ENCODE measurements around the gene RPH3AL. TPM values are rescaled to one million over a fixed set of nuclear protein-coding genes. Genes with fewer than 3 reads are reported as not detected.

The RPH3AL gene
- total and polyA plus RNA-seq, 10 donors, result 4.8 to 182 (median 49.1) TPM

DNA sequence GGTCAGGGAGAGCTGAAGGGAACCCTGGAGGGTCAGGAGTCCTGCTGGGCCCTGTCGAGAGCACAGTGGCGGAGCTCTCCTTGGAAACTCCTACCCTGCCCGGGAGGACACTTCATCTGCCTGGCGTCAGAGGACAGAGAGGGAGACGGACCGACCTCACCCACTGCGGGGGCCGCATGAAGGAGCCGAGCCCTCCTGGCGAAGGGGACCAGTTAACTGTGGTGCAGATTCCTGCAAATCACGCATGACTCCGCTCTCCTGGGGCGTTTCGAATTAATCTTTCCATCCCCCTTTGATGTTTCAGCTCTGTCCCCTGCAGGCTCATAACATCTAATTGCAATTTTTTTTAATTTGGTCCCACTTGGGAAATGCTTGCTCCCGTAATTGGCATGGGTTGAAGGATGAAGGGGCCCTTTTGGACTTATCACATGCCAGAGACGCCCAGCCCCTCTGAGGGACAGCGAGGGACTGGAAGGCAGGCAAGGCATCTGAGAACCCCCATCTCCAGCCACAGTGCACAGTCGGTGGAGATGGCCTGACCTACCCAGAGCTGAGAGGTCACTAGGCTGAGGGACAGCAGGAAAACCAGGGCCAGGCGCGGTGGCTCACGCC is 26.5 kb downstream of the RPH3AL start:
- Histone ChIP-seq H3K4me1 (peaks cover 5 to 23% (median 11%) of the 10 kb centered on the region in 6 donors), H3K4me3 (no peak overlapping the region), H3K9me3 (no peaks in the 10 kb centered on the region), H3K27ac (no peak overlapping the region), H3K36me3 (peaks cover 0 to 42% (median 6%) of the 10 kb centered on the region in 6 donors), H3K27me3 (replicated peaks in 1 of 7) (no peaks in the 10 kb centered on the region)
- no peak for TF ChIP-seq POLR2A (IDR thresholded peaks at IDR 0.05)
- no peak for TF ChIP-seq POLR2AphosphoS5 (IDR thresholded peaks at IDR 0.05)
- TF ChIP-seq CTCF (IDR thresholded peaks at IDR 0.05 in 8 of 11, conservative IDR thresholded peaks at IDR 0.05 in 3 of 11), result no peak
- DNase-seq, result peak; percentile 54
- WGBS, 5 donors, result 89 to 94% (median 92%) methylated on average over 19 to 21 of the region's 21 CpGs
- intact Hi-C loops (cut with DNase I; ENCODE audit: low total_unique reads), result no loop called here

- WGBS, 5 donors, result 82 to 93% (median 91%) methylated on average over 11 to 13 of the region's 13 CpGs
- no peaks in the 10 kb centered on the region for H3K27me3 ChIP-seq (replicated peaks in 1 of 7)
- DNase-seq, result no peak
- H3K4me3 ChIP-seq, result no peak overlapping the region
- no peak for TF ChIP-seq CTCF (IDR thresholded peaks at IDR 0.05 in 8 of 11, conservative IDR thresholded peaks at IDR 0.05 in 3 of 11)
- no peak for TF ChIP-seq POLR2AphosphoS5 (IDR thresholded peaks at IDR 0.05)
- TF ChIP-seq POLR2A (IDR thresholded peaks at IDR 0.05), result no peak
- peaks cover 0 to 49% (median 6%) of the 10 kb centered on the region in 6 donors for H3K36me3 ChIP-seq
- no peak overlapping the region for H3K27ac ChIP-seq
- H3K9me3 ChIP-seq, result no peaks in the 10 kb centered on the region
- intact Hi-C loops (cut with DNase I; ENCODE audit: low total_unique reads), result no loop called here
- H3K4me1 ChIP-seq, result peaks cover 3 to 16% (median 6%) of the 10 kb centered on the region in 6 donors
Measured at GRCh38 chr17:325270-326009, 27.2 kb downstream of the RPH3AL start.

DNA sequence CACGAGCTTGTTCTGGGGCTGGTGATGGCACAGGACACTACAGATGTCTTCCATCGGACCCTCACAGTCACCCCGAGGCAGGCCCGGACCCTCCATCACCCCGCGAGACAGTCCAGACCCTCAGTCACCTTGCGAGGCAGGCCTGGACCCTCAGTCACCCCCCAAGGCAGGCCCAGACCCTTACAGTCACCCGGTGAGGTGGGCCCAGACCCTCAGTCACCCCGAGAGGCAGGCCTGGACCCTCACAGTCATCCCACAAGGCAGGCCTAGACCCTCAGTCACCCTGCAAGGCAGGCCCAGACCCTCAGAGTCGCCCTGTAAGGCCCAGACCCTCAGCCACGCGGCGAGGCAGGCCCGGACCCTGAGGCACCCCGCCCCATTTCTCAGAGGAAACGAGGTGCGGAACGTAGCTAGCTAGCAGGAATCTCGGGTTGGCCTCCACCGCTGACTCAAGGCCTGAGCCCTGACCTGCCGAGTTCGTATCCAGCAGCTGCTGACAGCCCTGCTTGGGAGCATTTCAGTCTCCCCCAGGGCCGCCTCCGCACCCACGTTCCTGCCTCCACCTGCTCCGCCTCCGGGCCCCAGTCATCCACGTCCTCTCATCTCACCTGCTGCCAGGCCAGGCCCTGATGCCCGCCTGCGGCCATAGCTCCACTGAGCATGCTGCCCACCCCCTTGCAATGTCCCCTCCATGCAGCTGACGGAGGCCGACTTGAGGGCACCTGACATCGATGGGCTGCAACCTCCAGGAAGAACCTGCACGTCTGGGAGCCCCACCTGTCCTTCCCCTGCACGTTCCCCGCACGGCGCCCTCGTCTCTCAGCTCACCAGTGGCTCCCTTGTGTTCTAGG is 28.7 kb downstream of the RPH3AL start:
- peaks cover 0 to 2% (median 0%) of the 10 kb centered on the region in 6 donors for H3K4me1 ChIP-seq
- H3K4me3 ChIP-seq, result no peak overlapping the region
- H3K9me3 ChIP-seq, result no peaks in the 10 kb centered on the region
- H3K27ac ChIP-seq, result peak overlapping the region in 1 of 8 donors; percentile 14
- peak in 1 of 3 donors; percentile 11 for TF ChIP-seq POLR2AphosphoS5 (IDR thresholded peaks at IDR 0.05)
- TF ChIP-seq CTCF (IDR thresholded peaks at IDR 0.05 in 8 of 11, conservative IDR thresholded peaks at IDR 0.05 in 3 of 11), result no peak
- H3K36me3 ChIP-seq, result peaks cover 0 to 59% (median 8%) of the 10 kb centered on the region in 6 donors
- DNase-seq, result peak; percentile 63
- no peaks in the 10 kb centered on the region for H3K27me3 ChIP-seq (replicated peaks in 1 of 7)
- 86 to 91% (median 90%) methylated on average over 25 to 39 of the region's 39 CpGs for WGBS, 5 donors
- intact Hi-C loops (cut with DNase I; ENCODE audit: low total_unique reads), result no loop called here
